Testis (tissue), 2 donors: ENCODE data around the gene SPACA6.

ENCODE experiments used
- POLR2A ChIP-seq: fragments of 450-650 bp; IDR thresholded peaks from one replicate; pipeline ENCODE4 v1.6.1; 2017; ENCODE audit warnings: antibody characterized with exemption, mild to moderate bottlenecking, moderate library complexity
- TF ChIP-seq, protein P1 (sequence below), 3 experiments: fragments of 450-650 bp in 2 of 3; fragments of 200-600 bp in 1 of 3; sonication (generic) in 1 of 3; IDR thresholded peaks; one replicate each; pipeline ENCODE4 v1.5.1; 2016 to 2019; ENCODE audit warnings: antibody characterized with exemption in 3 of 3, mild to moderate bottlenecking in 2 of 3, moderate library complexity in 1 of 3

DNA sequence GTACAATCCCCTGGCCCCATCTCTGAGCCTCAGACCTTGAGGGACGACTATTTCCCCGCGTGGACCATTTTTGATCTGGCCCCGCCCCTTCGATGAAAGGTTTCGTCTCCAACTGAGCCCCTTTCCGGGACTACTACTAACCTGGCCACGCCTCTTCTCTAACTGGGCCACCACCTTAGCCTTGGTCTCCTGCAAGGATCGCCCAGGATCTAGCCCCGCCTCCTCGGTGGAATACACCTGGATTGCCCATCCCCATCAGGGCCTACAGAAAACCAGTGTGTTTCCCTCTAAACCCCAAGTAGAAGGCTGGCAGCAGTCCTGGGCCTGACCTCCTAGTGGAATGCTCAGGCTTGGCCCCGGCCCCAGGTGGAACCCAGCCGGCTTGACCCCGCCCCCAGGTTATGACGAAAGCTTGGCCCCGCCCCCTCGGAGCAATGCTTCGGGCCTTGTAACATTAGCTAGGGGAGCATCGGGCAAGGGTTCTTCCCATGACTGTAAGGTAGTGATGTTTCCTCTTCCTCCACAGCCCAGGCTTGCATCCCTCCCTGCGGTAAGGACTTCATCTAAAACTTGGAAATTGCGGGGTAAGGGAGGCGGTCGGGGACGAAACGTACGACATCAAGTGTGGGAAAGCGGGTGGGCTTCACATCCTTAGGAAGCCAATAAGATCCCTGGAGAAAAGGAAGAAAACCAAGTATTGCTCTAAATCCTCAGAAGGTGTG is 9.1 kb downstream of the SPACA6 start:
- TF ChIP-seq, protein P1, sequence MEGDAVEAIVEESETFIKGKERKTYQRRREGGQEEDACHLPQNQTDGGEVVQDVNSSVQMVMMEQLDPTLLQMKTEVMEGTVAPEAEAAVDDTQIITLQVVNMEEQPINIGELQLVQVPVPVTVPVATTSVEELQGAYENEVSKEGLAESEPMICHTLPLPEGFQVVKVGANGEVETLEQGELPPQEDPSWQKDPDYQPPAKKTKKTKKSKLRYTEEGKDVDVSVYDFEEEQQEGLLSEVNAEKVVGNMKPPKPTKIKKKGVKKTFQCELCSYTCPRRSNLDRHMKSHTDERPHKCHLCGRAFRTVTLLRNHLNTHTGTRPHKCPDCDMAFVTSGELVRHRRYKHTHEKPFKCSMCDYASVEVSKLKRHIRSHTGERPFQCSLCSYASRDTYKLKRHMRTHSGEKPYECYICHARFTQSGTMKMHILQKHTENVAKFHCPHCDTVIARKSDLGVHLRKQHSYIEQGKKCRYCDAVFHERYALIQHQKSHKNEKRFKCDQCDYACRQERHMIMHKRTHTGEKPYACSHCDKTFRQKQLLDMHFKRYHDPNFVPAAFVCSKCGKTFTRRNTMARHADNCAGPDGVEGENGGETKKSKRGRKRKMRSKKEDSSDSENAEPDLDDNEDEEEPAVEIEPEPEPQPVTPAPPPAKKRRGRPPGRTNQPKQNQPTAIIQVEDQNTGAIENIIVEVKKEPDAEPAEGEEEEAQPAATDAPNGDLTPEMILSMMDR (IDR thresholded peaks at IDR 0.05): no peak
- TF ChIP-seq POLR2A: no peak
